ENCODE results near the gene IL36RN.
"Not testable (repeated sequence)": the region's sequence is repeated elsewhere in the genome, so short reads cannot be mapped to it uniquely, and the experiment has no call there.

Gene IL36RN

DNA sequence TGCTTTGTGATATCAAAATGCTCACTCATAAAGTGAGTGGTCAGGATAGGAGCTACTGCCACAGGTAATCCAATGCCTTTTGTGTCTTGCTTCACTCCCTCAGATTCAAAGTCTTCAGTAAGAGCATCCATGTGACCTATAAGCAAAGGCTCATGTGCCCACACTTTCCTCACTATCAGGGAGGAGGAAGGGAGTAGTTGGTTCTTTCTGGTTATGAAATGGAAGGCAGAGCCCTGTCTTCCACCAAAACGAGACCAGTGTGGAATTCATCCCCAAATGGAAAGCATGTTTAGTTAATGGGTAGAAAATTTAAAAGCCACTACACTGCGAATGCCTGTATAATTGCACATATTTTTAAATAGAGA lies 34.6 kb downstream of the IL36RN start:
- Histone ChIP-seq H3K9me3 (no peaks in the 10 kb centered on the region), H3K36me3 (no peaks in the 10 kb centered on the region), H3K4me1 (no peaks in the 10 kb centered on the region), H3K4me3 (no peak overlapping the region), H3K27ac (no peak overlapping the region), H3K27me3 (no peaks in the 10 kb centered on the region)
- intact Hi-C loops (cut with DNase I; ENCODE audit: low total_unique reads) = no loop called here
- TF ChIP-seq CTCF (IDR thresholded peaks at IDR 0.05) = no peak
- no peak for DNase-seq

- H3K9me3 ChIP-seq; H3K4me1 ChIP-seq; H3K36me3 ChIP-seq; DNase-seq; intact Hi-C loops (cut with DNase I; ENCODE audit: low total_unique reads); H3K27me3 ChIP-seq; H3K27ac ChIP-seq; H3K4me3 ChIP-seq: not testable (repeated sequence)
Observed at GRCh38 chr2:113096306-113096705, 37.3 kb downstream of the IL36RN start.

DNA sequence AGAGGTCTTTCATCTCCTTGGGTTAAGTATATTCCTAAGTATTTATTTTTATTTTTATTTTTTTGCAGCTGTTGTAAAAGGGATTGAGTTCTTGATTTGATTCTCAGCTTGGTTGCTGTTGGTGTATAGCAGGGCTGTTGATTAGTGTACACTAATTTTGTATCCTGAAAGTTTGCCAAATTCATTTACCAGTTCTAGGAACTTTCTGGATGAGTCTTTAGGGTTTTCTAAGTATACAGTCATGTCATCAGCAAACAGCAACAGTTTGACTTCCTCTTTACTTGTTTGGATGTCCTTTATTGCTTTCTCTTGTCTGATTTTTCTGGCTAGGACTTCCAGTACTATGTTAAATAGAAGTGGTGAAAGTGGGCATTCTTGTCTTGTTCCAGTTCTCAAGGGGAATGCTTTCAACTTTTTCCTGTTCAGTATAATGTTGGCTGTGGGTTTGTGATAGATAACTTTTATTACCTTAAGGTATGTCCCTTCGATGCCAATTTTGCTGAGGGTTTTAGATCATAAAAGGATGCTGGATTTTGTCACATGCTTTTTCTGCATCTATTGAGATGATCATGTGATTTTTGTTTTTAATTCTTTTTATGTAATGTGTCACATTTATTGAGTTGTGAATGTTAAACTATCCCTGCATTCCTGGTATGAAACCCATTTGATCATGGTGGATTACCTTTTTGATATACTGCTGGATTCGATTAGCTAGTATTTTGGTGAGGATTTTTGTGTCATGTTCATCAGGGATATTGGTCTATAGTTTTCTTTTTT lies 38.0 kb downstream of the IL36RN start:
- H3K36me3 ChIP-seq; H3K9me3 ChIP-seq; intact Hi-C loops (cut with DNase I; ENCODE audit: low total_unique reads); H3K4me3 ChIP-seq; H3K4me1 ChIP-seq; H3K27me3 ChIP-seq; DNase-seq; H3K27ac ChIP-seq: not testable (repeated sequence)

GRCh38 chr2:113098041-113098440 lies 39.0 kb downstream of the IL36RN start:
- TF ChIP-seq CTCF (IDR thresholded peaks at IDR 0.05) = no peak
- intact Hi-C loops (cut with DNase I; ENCODE audit: low total_unique reads) = no loop called here

DNA sequence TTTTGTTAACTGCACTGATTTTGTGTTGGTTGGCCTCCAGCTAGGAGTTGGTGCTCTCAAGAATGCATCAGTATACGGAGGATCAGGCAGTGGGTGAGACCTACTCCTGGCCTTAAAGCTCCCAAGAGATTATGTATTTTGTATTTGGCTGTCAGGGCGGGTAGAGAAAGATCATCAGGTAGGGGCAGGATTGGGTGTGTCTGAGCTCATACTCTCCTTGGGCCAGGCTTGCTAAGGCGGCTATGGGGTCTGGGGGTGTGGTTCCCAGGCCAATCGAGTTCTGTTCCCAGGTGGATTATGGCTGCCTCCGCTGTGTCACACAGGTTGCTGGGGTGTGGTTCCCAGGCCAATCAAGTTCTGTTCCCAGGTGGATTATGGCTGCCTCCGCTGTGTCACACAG lies 39.5 kb downstream of the IL36RN start:
- no peak for DNase-seq
- H3K27ac ChIP-seq = no peak overlapping the region
- H3K4me1 ChIP-seq = no peaks in the 10 kb centered on the region
- TF ChIP-seq CTCF (IDR thresholded peaks at IDR 0.05) = no peak
- H3K36me3 ChIP-seq = no peaks in the 10 kb centered on the region
- H3K9me3 ChIP-seq = no peaks in the 10 kb centered on the region
- H3K27me3 ChIP-seq = no peaks in the 10 kb centered on the region
- no peak overlapping the region for H3K4me3 ChIP-seq
- intact Hi-C loops (cut with DNase I; ENCODE audit: low total_unique reads) = no loop called here

More at GRCh38 chr2:113098041-113098440, 39.0 kb downstream of the IL36RN start:
- H3K4me3 ChIP-seq = no peak overlapping the region
- no peaks in the 10 kb centered on the region for H3K4me1 ChIP-seq
- DNase-seq = no peak
- H3K9me3 ChIP-seq = no peaks in the 10 kb centered on the region
- no peak overlapping the region for H3K27ac ChIP-seq
- H3K36me3 ChIP-seq = no peaks in the 10 kb centered on the region
- no peaks in the 10 kb centered on the region for H3K27me3 ChIP-seq

- no peaks in the 10 kb centered on the region for H3K4me1 ChIP-seq
- no peak for DNase-seq
- H3K27ac ChIP-seq = no peak overlapping the region
- intact Hi-C loops (cut with DNase I; ENCODE audit: low total_unique reads) = no loop called here
- no peaks in the 10 kb centered on the region for H3K36me3 ChIP-seq
- no peaks in the 10 kb centered on the region for H3K9me3 ChIP-seq
- TF ChIP-seq CTCF (IDR thresholded peaks at IDR 0.05) = no peak
- H3K4me3 ChIP-seq = no peak overlapping the region
- H3K27me3 ChIP-seq = no peaks in the 10 kb centered on the region
Observed at GRCh38 chr2:113102133-113102532, 43.1 kb downstream of the IL36RN start.

DNA sequence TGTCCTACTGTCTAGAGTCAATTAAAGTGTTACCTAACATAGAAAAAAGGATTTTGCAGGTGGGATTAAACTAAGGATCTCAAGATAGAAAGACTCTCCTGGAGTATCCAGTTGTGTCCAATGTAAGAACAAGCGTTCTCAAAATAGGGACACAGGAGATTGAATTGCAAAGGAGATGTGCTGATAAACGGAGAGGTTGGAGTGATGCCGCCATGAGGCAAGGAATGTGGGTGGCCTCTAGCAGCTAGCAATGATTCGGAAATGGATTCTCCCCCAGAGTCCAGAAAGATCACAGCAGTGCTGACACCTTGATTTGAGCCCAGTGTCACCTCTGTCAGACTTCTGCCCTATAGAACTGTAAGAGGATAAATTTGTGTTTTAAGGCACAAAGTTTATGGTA lies 44.3 kb downstream of the IL36RN start:
- Histone ChIP-seq H3K4me3 (no peak overlapping the region), H3K36me3 (no peaks in the 10 kb centered on the region), H3K9me3 (no peaks in the 10 kb centered on the region), H3K4me1 (no peaks in the 10 kb centered on the region), H3K27me3 (no peaks in the 10 kb centered on the region), H3K27ac (no peak overlapping the region)
- no peak for DNase-seq
- TF ChIP-seq CTCF (IDR thresholded peaks at IDR 0.05) = no peak
- intact Hi-C loops (cut with DNase I; ENCODE audit: low total_unique reads) = no loop called here
